H1 (cell line): Measurements from ENCODE around the gene TMIGD3. TPM values are rescaled to one million over a fixed set of nuclear protein-coding genes. Genes with fewer than 3 reads are reported as not detected.

Experiments used
- CTCF ChIA-PET: fragments of 300-600 bp; sonication (Branson Sonifier 250); formaldehyde crosslinking; loops from one replicate; lab custom pipeline; 2021; ENCODE audit not compliant: partially characterized antibody; lab: Charles Lee
- POLR2A ChIA-PET: fragments of 300-600 bp; sonication (Branson Sonifier 250); formaldehyde crosslinking; loops from one replicate; lab custom pipeline; 2021; ENCODE audit warnings: inconsistent platforms; ENCODE audit not compliant: partially characterized antibody; lab: Charles Lee
- DNase-seq, 2 experiments: peaks; one replicate each; pipeline versions ENCODE4 v3.0.0 to v3.0.0-alpha.2; 2010 to 2022; ENCODE audit warnings: low spot score in 2 of 2, low read depth in 1 of 2, mixed read lengths in 1 of 2
- FAIRE-seq: peaks from 2 replicates; lab custom pipeline; 2011; peaks lifted over from hg19 to GRCh38; lab: Jason Lieb, UNC
- H2AFZ ChIP-seq: 2 replicates; pipeline ENCODE4 v1.8.1; 2012; ENCODE audit warnings: low read length, inconsistent platforms
- H2AK5ac ChIP-seq: 2 replicates; pipeline ENCODE4 v1.6.1; 2013; ENCODE audit warnings: low read depth, low read length
- H2BK120ac ChIP-seq: replicated peaks from 2 replicates; pipeline ENCODE3; 2013; ENCODE audit warnings: low read depth, low read length, inconsistent platforms
- H2BK12ac ChIP-seq: 2 replicates; pipeline ENCODE4 v1.6.1; 2013; ENCODE audit warnings: low read depth, low read length
- H2BK15ac ChIP-seq: 2 replicates; pipeline ENCODE4 v1.6.1; 2013; ENCODE audit warnings: low read length
- H2BK20ac ChIP-seq: 2 replicates; pipeline ENCODE4 v1.6.1; 2013; ENCODE audit warnings: low read length
- H2BK5ac ChIP-seq: 2 replicates; pipeline ENCODE4 v1.6.1; 2013; ENCODE audit warnings: low read depth, low read length
- H3K14ac ChIP-seq: 2 replicates; pipeline ENCODE4 v1.6.1; 2013; ENCODE audit warnings: inconsistent platforms; ENCODE audit not compliant: insufficient read length
- H3K18ac ChIP-seq: 2 replicates; pipeline ENCODE4 v1.6.1; 2013; ENCODE audit warnings: low read length; ENCODE audit errors: extremely low read depth
- H3K23ac ChIP-seq: 2 replicates; pipeline ENCODE4 v1.6.1; 2013; ENCODE audit warnings: inconsistent platforms; ENCODE audit not compliant: insufficient read length
- H3K23me2 ChIP-seq: 2 replicates; pipeline ENCODE4 v1.6.1; 2013; ENCODE audit warnings: low read depth, low read length
- H3K27ac ChIP-seq: 2 replicates; pipeline ENCODE4 v1.6.1; 2011; ENCODE audit warnings: low read depth, low read length, inconsistent platforms
- H3K27me3 ChIP-seq, 4 experiments: replicated peaks in 1 of 4; 1 replicate in 1 of 4; 2 replicates in 3 of 4; pipeline versions ENCODE4 v1.6.1 to v1.8.1; 2011 to 2013; ENCODE audit warnings: low read length in 3 of 4, mild to moderate bottlenecking in 3 of 4, inconsistent platforms in 2 of 4, mixed read lengths in 2 of 4, moderate library complexity in 1 of 4; ENCODE audit not compliant: control insufficient read depth in 3 of 4, insufficient read depth in 3 of 4; ENCODE audit errors: extremely low read depth in 1 of 4
- H3K36me3 ChIP-seq, 4 experiments: 2 replicates each; pipeline versions ENCODE4 v1.6.1 to v1.8.1; 2011 to 2013; ENCODE audit warnings: mild to moderate bottlenecking in 4 of 4, low read length in 3 of 4, moderate library complexity in 2 of 4, control low read depth in 1 of 4, inconsistent platforms in 1 of 4; ENCODE audit not compliant: insufficient read depth in 4 of 4, control insufficient read depth in 2 of 4
- H3K4ac ChIP-seq: replicated peaks from 2 replicates; pipeline ENCODE3; 2013; ENCODE audit warnings: low read length, low read depth, mixed read lengths, inconsistent platforms; ENCODE audit not compliant: insufficient read length
- H3K4me1 ChIP-seq, 4 experiments: replicated peaks in 1 of 4; 1 replicate in 1 of 4; 2 replicates in 3 of 4; pipeline versions ENCODE4 v1.6.1 to v1.8.1; 2011 to 2013; ENCODE audit warnings: low read length in 3 of 4, inconsistent platforms in 2 of 4, mixed read lengths in 1 of 4; ENCODE audit not compliant: insufficient read depth in 4 of 4, control insufficient read depth in 3 of 4
- H3K4me2 ChIP-seq, 2 experiments: 2 replicates each; pipeline versions ENCODE4 v1.6.1 to v1.8.1; 2011 to 2013; ENCODE audit warnings: low read depth in 2 of 2, low read length in 2 of 2, control low read depth in 1 of 2, inconsistent platforms in 1 of 2, mild to moderate bottlenecking in 1 of 2; ENCODE audit not compliant: insufficient read depth in 1 of 2
- H3K4me3 ChIP-seq, 4 experiments: fragments of 200-600, 300-600 bp in 1 of 4; sonication (generic), shearing (Covaris generic), sonication (Bioruptor Twin) in 1 of 4; 2 replicates each; pipeline versions ENCODE4 v1.5.1 to v1.8.1; 2011 to 2016; ENCODE audit warnings: low read length in 4 of 4, low read depth in 3 of 4, control low read depth in 2 of 4, inconsistent platforms in 2 of 4, mild to moderate bottlenecking in 2 of 4, mixed read lengths in 1 of 4, moderate library complexity in 1 of 4; ENCODE audit not compliant: insufficient read depth in 2 of 4; ENCODE audit errors: extremely low read depth in 1 of 4
- H3K56ac ChIP-seq: replicated peaks from 2 replicates; pipeline ENCODE3; 2013; ENCODE audit warnings: low read depth, mild to moderate bottlenecking, mixed read lengths, low read length, inconsistent platforms; ENCODE audit not compliant: insufficient read length
- H3K79me1 ChIP-seq: 2 replicates; pipeline ENCODE4 v1.6.1; 2013; ENCODE audit warnings: low read depth, low read length, control low read depth
- H3K79me2 ChIP-seq, 2 experiments: 2 replicates each; pipeline versions ENCODE4 v1.6.1 to v1.8.1; 2012 to 2013; ENCODE audit warnings: low read length in 2 of 2, mild to moderate bottlenecking in 2 of 2, inconsistent platforms in 1 of 2; ENCODE audit not compliant: insufficient read depth in 2 of 2, control insufficient read depth in 1 of 2
- H3K9ac ChIP-seq, 4 experiments: replicated peaks in 1 of 4; 1 replicate in 1 of 4; 2 replicates in 3 of 4; pipeline versions ENCODE4 v1.6.1 to v1.8.1; 2011 to 2013; ENCODE audit warnings: low read depth in 3 of 4, low read length in 3 of 4, control low read depth in 2 of 4, mild to moderate bottlenecking in 2 of 4, moderate library complexity in 2 of 4, inconsistent platforms in 1 of 4; ENCODE audit errors: extremely low read depth in 1 of 4
- H3K9me3 ChIP-seq, 2 experiments: 2 replicates each; pipeline versions ENCODE4 v1.6.1 to v1.8.1; 2012 to 2013; ENCODE audit warnings: mild to moderate bottlenecking in 2 of 2, moderate library complexity in 2 of 2, control low read depth in 1 of 2, inconsistent platforms in 1 of 2, low read depth in 1 of 2, low read length in 1 of 2, mixed read lengths in 1 of 2; ENCODE audit not compliant: insufficient read depth in 2 of 2
- H4K20me1 ChIP-seq, 2 experiments: replicated peaks in 1 of 2; 2 replicates each; pipeline versions ENCODE3 to v1.8.1; 2011 to 2013; ENCODE audit warnings: inconsistent platforms in 2 of 2, low read length in 2 of 2, mild to moderate bottlenecking in 1 of 2; ENCODE audit not compliant: insufficient read depth in 2 of 2, control insufficient read depth in 1 of 2
- H4K5ac ChIP-seq: 2 replicates; pipeline ENCODE4 v1.6.1; 2013; ENCODE audit warnings: low read length, low read depth, mixed read lengths, inconsistent platforms; ENCODE audit not compliant: insufficient read length
- H4K8ac ChIP-seq: 2 replicates; pipeline ENCODE4 v1.8.0; 2013; ENCODE audit warnings: mild to moderate bottlenecking, moderate library complexity, low read length, inconsistent platforms; ENCODE audit not compliant: insufficient read depth; ENCODE audit errors: extremely low read depth
- H4K91ac ChIP-seq: replicated peaks from 2 replicates; pipeline ENCODE3; 2013; ENCODE audit warnings: low read length, mixed read lengths, inconsistent platforms; ENCODE audit not compliant: insufficient read length
- BACH1 ChIP-seq: IDR thresholded peaks from 2 replicates; pipeline ENCODE4 v1.6.1; 2012; ENCODE audit warnings: low read length, improper control_type of control experiment
- CEBPB ChIP-seq: IDR thresholded peaks from 2 replicates; pipeline ENCODE4 v1.6.1; 2012; ENCODE audit warnings: low read depth, low read length
- EGR1 ChIP-seq: IDR thresholded peaks from 2 replicates; pipeline ENCODE4 v1.6.1; 2011; ENCODE audit warnings: low read depth, low read length, borderline replicate concordance
- HDAC6 ChIP-seq: IDR thresholded peaks from one replicate; pipeline ENCODE4 v1.7.1; 2012; ENCODE audit warnings: low read depth, mild to moderate bottlenecking, inconsistent platforms, low read length, moderate library complexity
- NANOG ChIP-seq: IDR thresholded peaks from 2 replicates; pipeline ENCODE4 v1.6.1; 2011; ENCODE audit warnings: low read length, low read depth, mild to moderate bottlenecking, inconsistent platforms; ENCODE audit not compliant: insufficient read depth, poor library complexity, severe bottlenecking
- POU5F1 ChIP-seq: IDR thresholded peaks from 2 replicates; pipeline ENCODE4 v1.6.1; 2011; ENCODE audit warnings: low read depth, mild to moderate bottlenecking, low read length, moderate library complexity
- RNF2 ChIP-seq: fragments of 200-900, 300-1000 bp; sonication (generic); IDR thresholded peaks from 2 replicates; pipeline ENCODE4 v1.7.1; 2016; ENCODE audit warnings: borderline replicate concordance, low read depth, mild to moderate bottlenecking, antibody characterized with exemption, low read length; ENCODE audit not compliant: poor library complexity, severe bottlenecking; ENCODE audit errors: missing control alignments
- SRF ChIP-seq: IDR thresholded peaks from 2 replicates; pipeline ENCODE4 v1.6.1; 2011; ENCODE audit warnings: mild to moderate bottlenecking, low read depth, low read length, moderate library complexity
- TCF12 ChIP-seq: IDR thresholded peaks from 2 replicates; pipeline ENCODE4 v1.6.1; 2011; ENCODE audit warnings: low read depth, mild to moderate bottlenecking, low read length
- ZNF274 ChIP-seq: IDR thresholded peaks from 2 replicates; pipeline ENCODE4 v1.7.0; 2012; ENCODE audit warnings: low read length, borderline replicate concordance; ENCODE audit errors: extremely low read depth
- WGBS, 2 experiments: shearing (Covaris generic) in 1 of 2; methylation state at CpG; one replicate each; pipeline versions ENCODE4 v1.1.6 to v1.1.7; 2013 to 2015; ENCODE audit warnings: low lambda C conversion rate in 2 of 2, mixed read lengths in 2 of 2, inconsistent platforms in 1 of 2, low coverage in 1 of 2, missing lambda C conversion rate in 1 of 2; ENCODE audit not compliant: insufficient replicate concordance in 2 of 2, insufficient coverage in 1 of 2, insufficient read length in 1 of 2; ENCODE audit errors: extremely low coverage in 1 of 2, missing lambda C conversion rate in 1 of 2; 5-methylcytosine and 5-hydroxymethylcytosine counted together
- polyA plus RNA-seq, 7 experiments: library from polyadenylated mRNA; depleted of rRNA in 3 of 7; stranded (reverse) in 5 of 7; unstranded in 2 of 7; fragments of >200 nt in 5 of 7; fragments of 200-250 nt in 2 of 7; gene quantifications; 1 replicate in 5 of 7; 2 replicates in 1 of 7; 4 replicates in 1 of 7; pipeline versions ENCODE4 v1.2.1 to v1.2.3, GENCODE V29; 2011 to 2013; ENCODE audit warnings: missing spikeins in 2 of 7, mixed read lengths in 2 of 7
- total RNA-seq: library from RNA; stranded (reverse); fragmentation: NEBNext Ultra II Directional; extraction: Animal tissue kit (Norgen Biotek cat#: 25700); gene quantifications from 2 replicates; pipeline ENCODE4 v1.2.1, GENCODE V29; 2021
- TF ChIP-seq, protein P1 (sequence below): IDR thresholded peaks from 2 replicates; pipeline ENCODE4 v1.6.1; 2012; ENCODE audit warnings: low read length, inconsistent platforms
- TF ChIP-seq, protein P2 (sequence below): IDR thresholded peaks from 2 replicates; pipeline ENCODE4 v1.6.1; 2012; ENCODE audit warnings: inconsistent platforms

Gene TMIGD3
- total and polyA plus RNA-seq, 2 of the 8 experiments (the other 6 are each of a cell fraction or from before 2014, with no cell fraction given) = not detected

DNA sequence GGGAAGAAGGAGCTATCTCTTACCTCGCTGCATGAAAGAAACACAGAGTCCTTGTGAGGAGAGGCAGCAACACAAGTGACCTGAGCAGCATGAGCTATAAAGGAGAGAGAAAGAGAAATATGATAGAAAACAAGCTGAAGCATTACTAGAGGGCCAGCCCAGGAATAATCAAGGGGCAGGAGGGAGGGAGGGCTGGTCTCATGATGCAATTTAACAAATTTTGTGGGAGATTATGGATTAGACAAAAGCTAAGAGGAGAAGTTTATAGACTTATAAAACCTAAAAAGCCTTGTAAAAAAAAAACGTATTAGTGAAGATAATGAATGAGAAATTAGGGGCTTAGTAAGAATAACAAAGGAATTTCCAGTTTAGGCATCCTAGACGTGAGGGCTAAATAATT is 59.4 kb downstream of the TMIGD3 start:
- no peaks in the 10 kb centered on the region for H3K23me2 ChIP-seq
- H3K27ac ChIP-seq = no peak overlapping the region
- H3K18ac ChIP-seq = no peak overlapping the region
- H2BK5ac ChIP-seq = no peak overlapping the region
- H2AFZ ChIP-seq = no peak overlapping the region
- H3K14ac ChIP-seq = no peak overlapping the region
- no peak overlapping the region for H4K91ac ChIP-seq
- H4K8ac ChIP-seq = no peak overlapping the region
- H3K4me3 ChIP-seq = no peak overlapping the region
- FAIRE-seq (no peak), DNase-seq (no peak)
- no peak overlapping the region for H3K23ac ChIP-seq
- no peak overlapping the region for H2BK20ac ChIP-seq
- no peaks in the 10 kb centered on the region for H3K4me1 ChIP-seq
- no peak overlapping the region for H3K4ac ChIP-seq
- H3K79me1 ChIP-seq = peaks cover 4% of the 10 kb centered on the region; the same call in 1 of the 2 replicates
- H3K27me3 ChIP-seq = no peaks in the 10 kb centered on the region
- no peak overlapping the region for H2BK120ac ChIP-seq
- H3K4me2 ChIP-seq = no peak overlapping the region
- H2AK5ac ChIP-seq = no peak overlapping the region
- H2BK15ac ChIP-seq = no peak overlapping the region
- 83% methylated on average over 3 of the region's 3 CpGs; no CpG with 5 or more reads in 1 of the 2 experiments for WGBS, 2 experiments
- H2BK12ac ChIP-seq = no peak overlapping the region
- no peak overlapping the region for H3K9ac ChIP-seq
- H3K36me3 ChIP-seq = peaks cover 39 to 73% (median 49%) of the 10 kb centered on the region in 4 experiments
- no peak overlapping the region for H3K56ac ChIP-seq
- H4K20me1 ChIP-seq = peaks cover 0 to 9% of the 10 kb centered on the region in 2 experiments
- ChIA-PET CTCF (no interaction called here), POLR2A (interaction anchor here (1.2 kb wide), 1 partner anchor 9 kb away, joined by 4 read pairs; no protein-coding TSS in a partner anchor)
- H3K9me3 ChIP-seq = no peaks in the 10 kb centered on the region
- H4K5ac ChIP-seq = no peak overlapping the region
- peaks cover 5 to 32% of the 10 kb centered on the region in 2 experiments for H3K79me2 ChIP-seq
- no peak for TF ChIP-seq TCF12
- TF ChIP-seq EGR1 = no peak
- no peak for TF ChIP-seq RNF2
- TF ChIP-seq SRF = no peak
- no peak for TF ChIP-seq BACH1
- TF ChIP-seq, protein P1, sequence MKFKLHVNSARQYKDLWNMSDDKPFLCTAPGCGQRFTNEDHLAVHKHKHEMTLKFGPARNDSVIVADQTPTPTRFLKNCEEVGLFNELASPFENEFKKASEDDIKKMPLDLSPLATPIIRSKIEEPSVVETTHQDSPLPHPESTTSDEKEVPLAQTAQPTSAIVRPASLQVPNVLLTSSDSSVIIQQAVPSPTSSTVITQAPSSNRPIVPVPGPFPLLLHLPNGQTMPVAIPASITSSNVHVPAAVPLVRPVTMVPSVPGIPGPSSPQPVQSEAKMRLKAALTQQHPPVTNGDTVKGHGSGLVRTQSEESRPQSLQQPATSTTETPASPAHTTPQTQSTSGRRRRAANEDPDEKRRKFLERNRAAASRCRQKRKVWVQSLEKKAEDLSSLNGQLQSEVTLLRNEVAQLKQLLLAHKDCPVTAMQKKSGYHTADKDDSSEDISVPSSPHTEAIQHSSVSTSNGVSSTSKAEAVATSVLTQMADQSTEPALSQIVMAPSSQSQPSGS = no peak
- no peak for TF ChIP-seq HDAC6
- no peak for TF ChIP-seq POU5F1
- TF ChIP-seq, protein P2, sequence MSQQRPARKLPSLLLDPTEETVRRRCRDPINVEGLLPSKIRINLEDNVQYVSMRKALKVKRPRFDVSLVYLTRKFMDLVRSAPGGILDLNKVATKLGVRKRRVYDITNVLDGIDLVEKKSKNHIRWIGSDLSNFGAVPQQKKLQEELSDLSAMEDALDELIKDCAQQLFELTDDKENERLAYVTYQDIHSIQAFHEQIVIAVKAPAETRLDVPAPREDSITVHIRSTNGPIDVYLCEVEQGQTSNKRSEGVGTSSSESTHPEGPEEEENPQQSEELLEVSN = no peak
- no peak for TF ChIP-seq NANOG
- no peak for TF ChIP-seq CEBPB
- no peak for TF ChIP-seq ZNF274
